Activated CD8-positive, alpha-beta memory T cell treated with anti-CD3 and anti-CD28 coated beads, Interleukin-2, amount 50 U/mL, for 1 hour (primary cell): ENCODE results near the gene DEFB132.
"Not testable (repeated sequence)": the region's sequence is repeated elsewhere in the genome, so short reads cannot be mapped to it uniquely, and the experiment has no call there.

Source experiments
- DNase-seq: peaks from one replicate; pipeline ENCODE4 v3.0.0-alpha.2; 2020; ENCODE audit errors: extremely low read depth

The DEFB132 gene, protein sequence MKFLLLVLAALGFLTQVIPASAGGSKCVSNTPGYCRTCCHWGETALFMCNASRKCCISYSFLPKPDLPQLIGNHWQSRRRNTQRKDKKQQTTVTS

DNA sequence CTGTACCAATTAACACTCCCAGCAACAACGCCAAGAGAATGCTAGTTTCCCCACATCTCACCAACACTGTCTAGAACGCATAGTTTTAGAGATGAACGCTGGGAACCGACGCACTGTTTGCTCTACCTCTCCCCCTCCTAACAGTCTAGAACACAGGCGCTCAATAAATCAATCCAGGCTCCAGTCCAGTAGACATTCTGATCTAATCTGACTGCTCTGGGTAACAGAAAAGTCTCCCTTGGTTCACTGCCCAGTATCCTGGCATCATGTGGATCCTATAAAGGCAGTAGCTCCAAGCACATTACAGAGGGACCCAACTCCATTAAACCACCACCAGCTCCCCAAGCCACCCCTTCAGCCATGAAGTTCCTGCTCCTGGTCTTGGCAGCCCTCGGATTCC lies at the start of gene DEFB132:
Gene DEFB132, plus strand, starts transcription at position 306 of the 400 bp plus-strand sequence. Its CDS starts 55 bp downstream, at position 361.
- no peak for DNase-seq

- DNase-seq = no peak
Measured at GRCh38 chr20:208942-209566, 48.5 kb upstream of the DEFB132 start.

GRCh38 chr20:210809-211502 lies 46.6 kb upstream of the DEFB132 start:
- DNase-seq = no peak

DNA sequence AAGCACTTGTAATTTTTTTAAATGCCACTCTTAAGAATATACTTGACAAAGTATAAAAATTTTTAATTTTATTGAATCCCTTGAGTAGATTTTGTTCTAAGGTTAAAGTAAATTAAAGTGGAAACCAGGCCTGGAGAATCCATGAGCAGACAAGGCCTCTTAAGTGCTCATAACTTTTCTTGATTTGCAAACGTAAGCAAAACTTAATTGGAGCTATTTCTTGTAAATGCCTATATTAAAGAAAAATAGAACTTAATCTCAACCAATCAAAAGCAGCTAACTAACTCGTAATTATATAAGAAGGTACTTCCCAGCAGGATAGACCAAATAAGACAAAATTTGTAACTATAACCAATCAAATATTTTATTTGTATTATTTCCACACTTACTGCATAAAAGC lies 43.1 kb upstream of the DEFB132 start:
- no peak for DNase-seq

DNA sequence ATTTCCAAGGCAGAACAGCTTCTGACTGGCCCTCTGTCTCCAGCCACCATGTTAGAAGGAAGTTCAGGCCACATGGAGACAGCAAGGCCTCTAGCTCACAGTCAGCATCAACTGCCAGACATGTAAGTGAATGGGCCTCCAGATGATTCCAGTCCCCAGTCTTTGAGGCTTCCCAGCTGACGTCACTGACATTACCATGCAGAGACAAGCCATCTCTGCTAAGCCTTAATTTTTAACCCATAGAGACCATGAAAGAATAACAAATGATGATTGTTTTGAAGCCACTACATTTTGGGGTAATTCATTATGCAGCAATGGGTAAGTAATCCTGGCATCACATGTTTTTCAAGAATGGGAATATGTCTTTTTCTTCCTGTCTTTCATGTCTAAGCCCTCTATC lies 41.7 kb upstream of the DEFB132 start:
- no peak for DNase-seq

DNA sequence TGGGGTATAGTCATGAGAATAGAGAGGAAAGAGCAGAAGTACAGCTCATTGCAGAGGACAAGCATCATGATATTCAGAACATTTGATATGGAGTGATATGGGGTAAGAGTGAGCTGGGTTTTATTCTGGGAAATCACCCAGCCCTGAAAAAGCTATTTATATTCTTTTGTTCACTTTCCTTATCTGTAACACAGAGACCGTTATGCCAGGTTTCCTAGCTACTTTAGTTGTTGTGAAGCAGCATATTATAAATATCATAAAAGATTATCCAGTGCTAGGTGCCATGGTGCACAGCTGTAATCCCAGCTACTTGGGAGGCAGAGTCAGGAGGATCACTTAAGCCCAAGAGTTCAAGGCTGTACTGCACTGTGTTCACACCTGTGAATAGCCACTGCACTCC lies 40.3 kb upstream of the DEFB132 start:
- DNase-seq = no peak

DNA sequence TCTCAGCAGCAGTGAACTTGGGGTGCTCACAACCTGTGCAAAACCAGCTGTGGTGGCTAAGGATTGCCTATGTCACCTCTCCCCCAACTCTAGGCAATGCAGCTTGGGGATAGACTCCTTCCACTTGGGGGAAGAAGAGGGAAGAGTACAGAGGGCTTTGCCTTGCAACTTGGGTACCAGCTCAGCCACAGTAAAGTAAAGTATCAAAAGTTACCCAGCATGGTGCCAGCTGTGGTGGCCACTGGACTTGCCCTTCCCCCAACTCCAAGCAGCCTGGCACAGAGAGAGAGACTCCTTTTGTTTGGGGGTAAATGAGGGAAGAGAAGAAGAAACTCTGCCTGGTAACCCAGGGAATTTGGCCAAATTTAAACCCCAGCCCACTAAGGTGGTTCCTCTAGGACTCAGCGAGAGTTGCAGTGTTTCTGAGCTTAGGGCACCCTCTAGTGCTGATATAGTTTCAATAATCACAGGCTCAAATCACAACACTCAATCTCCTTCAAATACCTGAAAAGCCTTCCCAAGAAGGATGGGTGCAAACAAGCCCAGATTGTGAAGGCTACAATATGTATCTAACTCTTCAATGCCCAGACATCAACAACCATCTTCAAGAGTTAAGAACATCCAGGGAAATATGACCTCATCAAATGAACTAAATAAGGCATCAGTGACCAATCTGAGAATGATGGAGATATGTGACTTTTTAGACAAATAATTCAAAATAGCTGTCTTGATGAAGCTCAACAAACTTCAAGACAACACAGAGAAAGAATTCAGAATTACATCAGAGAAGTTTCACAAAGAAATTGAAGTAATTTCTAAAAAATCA lies 38.0 kb upstream of the DEFB132 start:
- DNase-seq = no peak

- DNase-seq = no peak
Measured at GRCh38 chr20:221258-221830, 36.2 kb upstream of the DEFB132 start.

- not testable (repeated sequence) for DNase-seq
Measured at GRCh38 chr20:225879-226278, 31.6 kb upstream of the DEFB132 start.

DNA sequence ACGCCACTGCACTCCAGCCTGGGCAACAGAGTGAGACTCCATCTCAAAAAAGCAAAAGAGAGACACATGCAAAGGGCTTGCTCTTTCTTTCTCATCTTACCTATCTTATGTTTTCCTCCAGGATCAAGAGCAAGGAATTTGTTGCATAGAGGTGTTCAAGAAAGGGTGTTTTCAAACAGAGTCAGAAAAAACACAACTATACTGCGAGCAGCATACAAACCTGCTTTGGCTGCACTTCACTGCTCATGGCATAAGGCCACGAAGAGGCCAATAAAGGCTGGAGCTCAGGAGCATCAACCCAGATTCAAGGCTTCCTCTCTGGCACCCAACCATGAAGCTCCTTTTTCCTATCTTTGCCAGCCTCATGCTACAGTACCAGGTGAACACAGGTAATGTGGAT lies 30.6 kb upstream of the DEFB132 start, which contains the start of gene DEFB129:
Gene DEFB129, plus strand, starts transcription at position 301 of the 400 bp plus-strand sequence. Its CDS starts 31 bp downstream, at position 332.
- DNase-seq = no peak

DNA sequence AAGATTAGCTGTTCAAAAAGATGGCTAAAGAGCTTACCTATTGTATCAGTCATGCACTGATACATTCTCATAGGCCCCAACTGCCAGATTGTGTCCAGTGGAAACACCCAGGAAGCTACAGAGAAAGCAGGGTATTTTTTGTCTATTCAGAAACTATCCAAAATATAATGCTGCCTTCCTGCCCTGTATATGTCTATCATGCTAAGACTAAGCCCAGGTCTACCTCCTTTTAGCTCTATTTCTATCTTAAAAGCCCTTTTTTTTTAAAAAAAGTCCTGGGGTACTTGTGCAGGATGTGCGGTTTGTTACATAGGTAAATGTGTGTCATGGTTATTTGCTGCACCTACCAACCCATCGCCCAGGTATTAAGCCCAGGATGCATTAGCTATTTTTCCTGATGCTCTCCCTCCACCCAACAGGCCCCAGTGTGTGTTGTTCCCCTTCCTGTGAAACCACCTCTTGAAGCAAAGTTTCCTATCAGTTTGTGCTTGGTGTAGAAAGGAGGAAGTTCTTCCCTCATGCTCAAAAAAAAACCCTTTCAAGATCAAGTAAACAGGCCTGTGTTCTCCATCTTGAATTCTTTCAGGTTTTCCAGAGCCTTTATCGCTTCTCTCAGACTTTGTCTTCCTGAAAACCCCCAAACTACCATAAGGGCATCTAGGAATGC lies 30.0 kb upstream of the DEFB132 start:
- DNase-seq = no peak

DNA sequence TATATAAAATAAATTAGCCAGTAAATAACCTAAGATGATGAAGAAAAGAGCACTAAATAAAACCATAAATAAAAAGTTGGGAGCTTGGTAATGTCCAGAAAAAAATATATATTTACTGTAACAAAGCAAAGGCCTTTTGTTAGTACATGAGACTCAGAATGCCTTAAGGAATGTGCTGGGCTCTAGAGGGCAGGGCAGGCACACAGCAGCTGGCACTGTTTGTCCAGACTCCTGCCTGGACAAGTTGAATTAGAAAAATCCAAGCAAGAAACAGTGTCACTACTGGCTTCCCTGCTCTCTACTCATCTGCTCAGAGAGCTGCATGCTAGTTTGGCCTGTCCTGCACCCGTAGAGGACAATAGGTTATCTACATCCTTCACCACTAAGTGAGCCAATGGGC lies 21.6 kb upstream of the DEFB132 start:
- DNase-seq = no peak

GRCh38 chr20:237489-237888 lies 20.0 kb upstream of the DEFB132 start:
- DNase-seq = no peak

DNA sequence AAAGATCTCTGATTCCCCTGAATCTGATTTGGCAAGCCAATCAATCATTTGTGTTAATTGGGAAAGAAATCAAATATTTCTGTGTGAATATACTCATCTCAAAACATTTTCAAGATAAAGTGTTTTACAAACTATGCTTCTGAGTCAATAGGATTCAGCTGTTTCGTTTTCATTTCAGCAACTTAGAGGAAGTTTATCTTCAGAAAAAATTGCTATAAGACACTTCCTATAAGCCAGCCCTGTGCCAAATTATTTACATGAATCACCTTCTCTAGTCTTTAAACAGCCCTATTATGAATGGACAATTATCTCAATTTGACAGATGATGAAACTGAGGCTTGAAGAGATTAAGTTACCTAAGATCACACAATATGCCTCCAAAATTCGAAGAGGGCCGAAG lies 19.6 kb upstream of the DEFB132 start:
- no peak for DNase-seq

- DNase-seq = no peak
Measured at GRCh38 chr20:242905-243304, 14.6 kb upstream of the DEFB132 start.

- DNase-seq = no peak
Measured at GRCh38 chr20:251354-251753, 6.2 kb upstream of the DEFB132 start.

- DNase-seq = no peak
Measured at GRCh38 chr20:252801-253200, 4.7 kb upstream of the DEFB132 start.

GRCh38 chr20:253447-253846 lies 4.1 kb upstream of the DEFB132 start:
- DNase-seq = not testable (repeated sequence)

DNA sequence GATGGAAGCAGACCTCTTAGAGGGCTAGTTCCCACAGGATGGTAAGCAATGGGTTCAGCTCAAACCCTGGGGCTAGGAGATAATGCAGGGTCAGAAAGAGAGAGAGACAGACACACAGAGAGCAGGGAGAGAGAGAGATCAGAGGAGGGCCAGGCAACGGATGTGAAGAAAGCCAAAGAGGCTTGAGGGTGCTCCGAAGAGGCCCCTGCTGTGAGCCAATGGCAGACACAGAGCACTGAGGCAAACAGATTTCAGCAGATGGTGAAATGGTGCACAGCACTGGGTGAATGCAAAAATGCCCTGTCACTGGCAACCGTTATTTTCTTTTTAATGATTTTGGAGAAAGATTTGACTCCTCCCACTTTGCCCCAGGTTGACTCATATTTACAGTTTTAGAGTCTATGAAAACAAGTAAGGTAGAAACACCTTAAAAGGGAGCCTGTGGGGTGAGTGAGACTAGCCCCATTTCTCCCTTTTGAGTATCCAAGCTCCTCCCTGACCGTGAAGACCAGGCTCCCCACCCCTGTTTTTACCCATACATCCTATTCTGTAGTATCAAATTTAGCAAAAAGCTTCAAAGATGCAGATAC lies 840 bp downstream of the DEFB132 start:
- DNase-seq = no peak

DNA sequence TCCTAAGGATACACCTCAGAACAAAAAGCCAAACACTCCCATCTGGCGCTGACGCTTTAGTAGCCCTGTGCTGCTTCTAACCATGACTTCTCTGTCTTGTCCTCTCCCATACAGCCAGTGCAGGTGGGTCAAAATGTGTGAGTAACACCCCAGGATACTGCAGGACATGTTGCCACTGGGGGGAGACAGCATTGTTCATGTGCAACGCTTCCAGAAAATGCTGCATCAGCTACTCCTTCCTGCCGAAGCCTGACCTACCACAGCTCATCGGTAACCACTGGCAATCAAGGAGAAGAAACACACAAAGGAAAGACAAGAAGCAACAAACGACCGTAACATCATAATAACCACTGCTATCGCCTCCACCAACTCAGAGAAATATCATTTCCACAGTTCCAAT lies 1.4 kb downstream of the DEFB132 start:
- no peak for DNase-seq

DNA sequence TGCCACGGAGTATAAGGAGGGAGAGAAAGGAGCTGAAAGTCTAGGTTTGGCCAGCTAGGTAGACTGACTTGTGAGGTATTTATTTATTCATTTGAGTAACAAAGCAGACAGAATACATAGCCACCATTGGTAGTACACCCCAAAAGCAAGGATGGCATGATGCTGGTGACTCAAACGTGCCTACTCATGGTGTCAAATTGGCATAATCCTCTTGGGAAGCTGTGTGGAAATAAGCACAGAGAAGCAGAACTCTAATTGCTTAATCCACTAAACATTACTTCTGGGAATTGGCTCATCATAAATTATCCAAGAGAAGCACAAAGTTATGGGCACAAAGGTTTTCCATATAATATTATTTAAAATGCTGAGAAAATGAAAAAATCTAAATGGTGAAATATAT lies 2.5 kb downstream of the DEFB132 start:
- no peak for DNase-seq
